Nephron (organoid): ENCODE data around the gene CRYGN.

Experiments used
- H3K27ac Mint-ChIP-seq, 3 experiments: 2 replicates each; pipeline ENCODE4 v1.8.0; 2020; ENCODE audit warnings: mixed read lengths in 3 of 3, mild to moderate bottlenecking in 2 of 3, moderate library complexity in 1 of 3
- H3K27me3 Mint-ChIP-seq: 2 replicates; pipeline ENCODE4 v1.8.0; 2021; ENCODE audit warnings: low read depth, mild to moderate bottlenecking, moderate library complexity, mixed read lengths
- H3K36me3 Mint-ChIP-seq: 2 replicates; pipeline ENCODE4 v1.8.0; 2020; ENCODE audit warnings: low read depth, mixed read lengths
- H3K4me1 Mint-ChIP-seq: 2 replicates; pipeline ENCODE4 v1.8.0; 2020; ENCODE audit warnings: mixed read lengths
- H3K4me3 Mint-ChIP-seq, 3 experiments: 2 replicates each; pipeline ENCODE4 v1.8.0; 2020; ENCODE audit warnings: mild to moderate bottlenecking in 3 of 3, mixed read lengths in 3 of 3, moderate library complexity in 2 of 3
- H3K9me3 Mint-ChIP-seq: 2 replicates; pipeline ENCODE4 v1.8.0; 2020; ENCODE audit warnings: mixed read lengths
- TF ChIP-seq, protein P1 (sequence below), 3 experiments: fragments of 200-600 bp; sonication (generic); IDR thresholded peaks; one replicate each; pipeline ENCODE4 v1.5.0; 2021; ENCODE audit warnings: antibody characterized with exemption in 3 of 3; ENCODE audit not compliant: unreplicated experiment in 3 of 3

CRYGN gene

DNA sequence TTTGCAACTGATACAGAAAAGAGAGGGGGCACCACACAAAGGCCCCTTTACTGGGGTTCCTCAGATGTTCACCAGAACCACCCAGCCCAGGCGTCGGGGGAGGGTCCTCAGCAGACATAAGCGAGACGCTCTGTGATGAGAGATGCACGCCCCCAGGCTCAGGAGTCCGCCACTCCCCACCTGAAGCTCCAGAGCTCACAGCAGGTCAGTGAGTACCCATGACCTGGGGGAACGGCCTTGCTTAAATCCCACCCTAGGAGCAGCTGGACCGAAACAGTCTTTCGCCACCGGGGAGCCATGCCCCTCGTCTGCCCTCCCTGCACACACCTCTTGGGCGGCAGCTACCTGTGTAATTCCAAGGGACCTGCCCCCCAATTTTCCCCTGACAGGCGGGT is 2.8 kb downstream of the CRYGN start:
- no peak overlapping the region for H3K4me3 Mint-ChIP-seq
- peak overlapping the region in 1 of 3 experiments; percentile 80 for H3K27ac Mint-ChIP-seq
- H3K27me3 Mint-ChIP-seq: peaks cover 12% of the 10 kb centered on the region
- H3K9me3 Mint-ChIP-seq: no peaks in the 10 kb centered on the region
- TF ChIP-seq, protein P1, sequence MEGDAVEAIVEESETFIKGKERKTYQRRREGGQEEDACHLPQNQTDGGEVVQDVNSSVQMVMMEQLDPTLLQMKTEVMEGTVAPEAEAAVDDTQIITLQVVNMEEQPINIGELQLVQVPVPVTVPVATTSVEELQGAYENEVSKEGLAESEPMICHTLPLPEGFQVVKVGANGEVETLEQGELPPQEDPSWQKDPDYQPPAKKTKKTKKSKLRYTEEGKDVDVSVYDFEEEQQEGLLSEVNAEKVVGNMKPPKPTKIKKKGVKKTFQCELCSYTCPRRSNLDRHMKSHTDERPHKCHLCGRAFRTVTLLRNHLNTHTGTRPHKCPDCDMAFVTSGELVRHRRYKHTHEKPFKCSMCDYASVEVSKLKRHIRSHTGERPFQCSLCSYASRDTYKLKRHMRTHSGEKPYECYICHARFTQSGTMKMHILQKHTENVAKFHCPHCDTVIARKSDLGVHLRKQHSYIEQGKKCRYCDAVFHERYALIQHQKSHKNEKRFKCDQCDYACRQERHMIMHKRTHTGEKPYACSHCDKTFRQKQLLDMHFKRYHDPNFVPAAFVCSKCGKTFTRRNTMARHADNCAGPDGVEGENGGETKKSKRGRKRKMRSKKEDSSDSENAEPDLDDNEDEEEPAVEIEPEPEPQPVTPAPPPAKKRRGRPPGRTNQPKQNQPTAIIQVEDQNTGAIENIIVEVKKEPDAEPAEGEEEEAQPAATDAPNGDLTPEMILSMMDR (IDR thresholded peaks at IDR 0.05; ENCODE audit: unreplicated experiment in 3 of 3): no peak
- peaks cover 39% of the 10 kb centered on the region for H3K4me1 Mint-ChIP-seq
- no peaks in the 10 kb centered on the region for H3K36me3 Mint-ChIP-seq

- Mint-ChIP-seq H3K27me3 (peaks cover 12% of the 10 kb centered on the region), H3K27ac (peak overlapping the region; percentile 72 to 80 (median 76)), H3K4me1 (peaks cover 33% of the 10 kb centered on the region), H3K9me3 (no peaks in the 10 kb centered on the region), H3K4me3 (peak overlapping the region in 2 of 3 experiments; percentile 2 to 32), H3K36me3 (no peaks in the 10 kb centered on the region)
- TF ChIP-seq, protein P1 (IDR thresholded peaks at IDR 0.05; ENCODE audit: unreplicated experiment in 3 of 3): no peak
These were observed 3.3 kb downstream of the CRYGN start for GRCh38 chr7:151436446-151437158.

DNA sequence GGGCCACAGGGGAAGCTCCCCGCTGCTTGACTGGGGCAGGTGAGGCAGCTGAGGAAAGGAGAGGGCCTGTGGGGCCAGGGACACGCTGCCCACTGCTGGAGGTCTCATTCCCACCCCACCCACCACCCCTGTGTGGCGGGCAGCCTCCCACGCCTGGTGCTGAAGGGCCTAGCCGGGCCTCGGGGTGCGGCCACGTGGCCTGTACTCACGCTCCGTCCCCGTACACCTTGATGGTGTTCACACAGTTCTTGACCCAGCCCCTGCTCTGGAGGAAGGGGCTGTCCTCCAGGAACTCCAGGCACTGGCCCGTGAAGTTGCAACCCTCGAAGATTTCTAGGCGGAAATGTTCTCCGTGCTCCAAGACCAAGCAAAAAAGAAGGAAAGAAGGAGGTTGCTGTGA is 4.0 kb downstream of the CRYGN start:
- Mint-ChIP-seq H3K9me3 (no peaks in the 10 kb centered on the region), H3K4me1 (peaks cover 27% of the 10 kb centered on the region), H3K4me3 (no peak overlapping the region)

GRCh38 chr7:151435103-151435916 is 4.6 kb downstream of the CRYGN start:
- Mint-ChIP-seq H3K4me1 (peaks cover 20% of the 10 kb centered on the region), H3K27me3 (peaks cover 6% of the 10 kb centered on the region), H3K9me3 (no peaks in the 10 kb centered on the region), H3K36me3 (no peaks in the 10 kb centered on the region), H3K4me3 (no peak overlapping the region), H3K27ac (peak overlapping the region; percentile 53 to 70 (median 66))
- TF ChIP-seq, protein P1 (IDR thresholded peaks at IDR 0.05; ENCODE audit: unreplicated experiment in 3 of 3): no peak

More for the DNA sequence above, 4.0 kb downstream of the CRYGN start:
- H3K27me3 Mint-ChIP-seq: peaks cover 12% of the 10 kb centered on the region
- H3K27ac Mint-ChIP-seq: peak overlapping the region; percentile 72 to 80 (median 76)
- H3K36me3 Mint-ChIP-seq: no peaks in the 10 kb centered on the region
- TF ChIP-seq, protein P1 (IDR thresholded peaks at IDR 0.05; ENCODE audit: unreplicated experiment in 3 of 3): no peak

DNA sequence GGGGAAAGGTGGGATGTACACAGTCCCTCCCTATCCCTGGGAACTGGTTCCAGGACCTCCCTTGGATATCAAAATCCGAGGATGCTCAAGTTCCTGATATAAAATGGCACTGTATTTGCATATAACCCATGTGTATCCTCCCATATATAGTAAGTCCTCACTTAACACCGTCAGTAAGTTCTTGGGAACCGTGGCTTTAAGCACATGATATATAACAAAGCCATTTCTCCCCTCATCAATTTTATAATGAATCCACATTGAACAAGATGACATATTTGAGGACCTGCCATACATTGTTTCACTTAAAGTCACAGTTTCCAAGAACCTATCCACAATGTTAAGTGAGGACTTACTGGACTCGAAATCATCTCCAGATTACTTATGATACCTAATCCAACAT is 5.4 kb downstream of the CRYGN start:
- H3K36me3 Mint-ChIP-seq: no peaks in the 10 kb centered on the region
- H3K4me1 Mint-ChIP-seq: peaks cover 25% of the 10 kb centered on the region
- no peaks in the 10 kb centered on the region for H3K9me3 Mint-ChIP-seq
- TF ChIP-seq, protein P1 (IDR thresholded peaks at IDR 0.05; ENCODE audit: unreplicated experiment in 3 of 3): no peak
- H3K4me3 Mint-ChIP-seq: no peak overlapping the region
- H3K27ac Mint-ChIP-seq: peak overlapping the region; percentile 53 to 70 (median 66)
- H3K27me3 Mint-ChIP-seq: peaks cover 4% of the 10 kb centered on the region
